Stimulated activated naive CD8-positive, alpha-beta T cell treated with anti-CD3 and anti-CD28 coated beads, Interleukin-15, amount 100 ng/mL, for 72 hours (primary cell): ENCODE results near the gene SHROOM3.

Experiments used
- ATAC-seq: fragments of 150-1000 bp; cut with Tn5 transposase; 2 replicates; pipeline ENCODE4 v1.10.0; 2021; ENCODE audit warnings: mild to moderate bottlenecking, moderate library complexity
- DNase-seq, 2 donors: peaks; one replicate each; pipeline ENCODE4 v3.0.0; 2021 to 2022
- H3K27ac Mint-ChIP-seq, 2 donors: one replicate each; pipeline ENCODE4 v1.8.0; 2022; ENCODE audit warnings: mild to moderate bottlenecking in 2 of 2, mixed read lengths in 2 of 2, moderate library complexity in 2 of 2
- H3K27me3 Mint-ChIP-seq: one replicate; pipeline ENCODE4 v1.8.0; 2022; ENCODE audit warnings: mixed read lengths
- H3K4me1 Mint-ChIP-seq: one replicate; pipeline ENCODE4 v1.8.0; 2022; ENCODE audit warnings: mild to moderate bottlenecking, mixed read lengths
- H3K4me3 Mint-ChIP-seq, 2 donors: one replicate each; pipeline ENCODE4 v1.8.0; 2022; ENCODE audit warnings: mild to moderate bottlenecking in 2 of 2, mixed read lengths in 2 of 2, moderate library complexity in 1 of 2
- H3K9me3 Mint-ChIP-seq, 2 donors: one replicate each; pipeline ENCODE4 v1.8.0; 2022; ENCODE audit warnings: mixed read lengths in 2 of 2

The SHROOM3 gene

GRCh38 chr4:76499461-76499860 lies 64.4 kb downstream of the SHROOM3 start:
- Mint-ChIP-seq H3K4me1 (no peaks in the 10 kb centered on the region), H3K9me3 (no peaks in the 10 kb centered on the region)

GRCh38 chr4:76502886-76503285 lies 67.9 kb downstream of the SHROOM3 start:
- Mint-ChIP-seq H3K27ac (no peak overlapping the region), H3K4me3 (no peak overlapping the region), H3K9me3 (no peaks in the 10 kb centered on the region), H3K4me1 (no peaks in the 10 kb centered on the region), H3K27me3 (no peaks in the 10 kb centered on the region)
- no peak for DNase-seq
- ATAC-seq, result no peak

More at GRCh38 chr4:76499461-76499860, 64.4 kb downstream of the SHROOM3 start:
- DNase-seq (no peak), ATAC-seq (no peak)
- no peak overlapping the region for H3K27ac Mint-ChIP-seq
- no peaks in the 10 kb centered on the region for H3K27me3 Mint-ChIP-seq
- H3K4me3 Mint-ChIP-seq, result no peak overlapping the region

GRCh38 chr4:76504613-76505465 lies 69.8 kb downstream of the SHROOM3 start:
- no peak overlapping the region for H3K4me3 Mint-ChIP-seq
- no peak overlapping the region for H3K27ac Mint-ChIP-seq
- peak; percentile 49 for ATAC-seq
- DNase-seq, result peak in 1 of 2 donors; percentile 7
- no peaks in the 10 kb centered on the region for H3K4me1 Mint-ChIP-seq
- no peaks in the 10 kb centered on the region for H3K27me3 Mint-ChIP-seq
- H3K9me3 Mint-ChIP-seq, result no peaks in the 10 kb centered on the region

GRCh38 chr4:76511947-76512346 lies 76.9 kb downstream of the SHROOM3 start:
- no peaks in the 10 kb centered on the region for H3K27me3 Mint-ChIP-seq
- H3K4me1 Mint-ChIP-seq, result peaks cover 14% of the 10 kb centered on the region
- no peak overlapping the region for H3K4me3 Mint-ChIP-seq
- no peak for ATAC-seq
- H3K9me3 Mint-ChIP-seq, result no peaks in the 10 kb centered on the region
- H3K27ac Mint-ChIP-seq, result peak overlapping the region in 1 of 2 donors; percentile 51
- DNase-seq, result no peak

GRCh38 chr4:76513482-76513881 lies 78.5 kb downstream of the SHROOM3 start:
- no peaks in the 10 kb centered on the region for H3K27me3 Mint-ChIP-seq
- no peak overlapping the region for H3K4me3 Mint-ChIP-seq
- peaks cover 14% of the 10 kb centered on the region for H3K4me1 Mint-ChIP-seq
- H3K27ac Mint-ChIP-seq, result no peak overlapping the region
- H3K9me3 Mint-ChIP-seq, result no peaks in the 10 kb centered on the region
- ATAC-seq, result no peak
- DNase-seq, result no peak

- no peaks in the 10 kb centered on the region for H3K27me3 Mint-ChIP-seq
- H3K4me3 Mint-ChIP-seq, result no peak overlapping the region
- DNase-seq (no peak), ATAC-seq (no peak)
- H3K9me3 Mint-ChIP-seq, result no peaks in the 10 kb centered on the region
- H3K27ac Mint-ChIP-seq, result no peak overlapping the region
- peaks cover 14% of the 10 kb centered on the region for H3K4me1 Mint-ChIP-seq
These were observed 79.1 kb downstream of the SHROOM3 start for GRCh38 chr4:76514087-76514486.

GRCh38 chr4:76515975-76516843 lies 81.2 kb downstream of the SHROOM3 start:
- H3K4me1 Mint-ChIP-seq, result peaks cover 14% of the 10 kb centered on the region
- peak; percentile 92 for ATAC-seq

GRCh38 chr4:76518241-76518640 lies 83.2 kb downstream of the SHROOM3 start:
- Mint-ChIP-seq H3K27me3 (no peaks in the 10 kb centered on the region), H3K4me3 (no peak overlapping the region), H3K27ac (no peak overlapping the region), H3K9me3 (no peaks in the 10 kb centered on the region), H3K4me1 (no peaks in the 10 kb centered on the region)
- DNase-seq (no peak), ATAC-seq (no peak)

More at GRCh38 chr4:76515975-76516843, 81.2 kb downstream of the SHROOM3 start:
- DNase-seq, result peak; percentile 4 to 13
- H3K4me3 Mint-ChIP-seq, result no peak overlapping the region
- no peaks in the 10 kb centered on the region for H3K9me3 Mint-ChIP-seq
- H3K27me3 Mint-ChIP-seq, result no peaks in the 10 kb centered on the region
- no peak overlapping the region for H3K27ac Mint-ChIP-seq

- Mint-ChIP-seq H3K27me3 (peaks cover 23% of the 10 kb centered on the region), H3K4me1 (no peaks in the 10 kb centered on the region), H3K9me3 (no peaks in the 10 kb centered on the region), H3K27ac (no peak overlapping the region), H3K4me3 (no peak overlapping the region)
- no peak for ATAC-seq
- no peak for DNase-seq
These were observed 88.6 kb downstream of the SHROOM3 start for GRCh38 chr4:76523593-76523992.

- no peak for DNase-seq
- no peak overlapping the region for H3K4me3 Mint-ChIP-seq
- no peaks in the 10 kb centered on the region for H3K9me3 Mint-ChIP-seq
- no peaks in the 10 kb centered on the region for H3K4me1 Mint-ChIP-seq
- no peak for ATAC-seq
- peak overlapping the region in 1 of 2 donors; percentile 55 for H3K27ac Mint-ChIP-seq
- H3K27me3 Mint-ChIP-seq, result peaks cover 44% of the 10 kb centered on the region
These were observed 90.7 kb downstream of the SHROOM3 start for GRCh38 chr4:76525751-76526150.

- Mint-ChIP-seq H3K27ac (peak overlapping the region in 1 of 2 donors; percentile 10), H3K4me1 (no peaks in the 10 kb centered on the region), H3K27me3 (peaks cover 48% of the 10 kb centered on the region), H3K4me3 (no peak overlapping the region), H3K9me3 (no peaks in the 10 kb centered on the region)
- DNase-seq (no peak), ATAC-seq (no peak)
These were observed 91.6 kb downstream of the SHROOM3 start for GRCh38 chr4:76526585-76526990.

- peaks cover 57% of the 10 kb centered on the region for H3K27me3 Mint-ChIP-seq
- DNase-seq (no peak), ATAC-seq (no peak)
- no peak overlapping the region for H3K27ac Mint-ChIP-seq
- no peaks in the 10 kb centered on the region for H3K9me3 Mint-ChIP-seq
- H3K4me1 Mint-ChIP-seq, result no peaks in the 10 kb centered on the region
- no peak overlapping the region for H3K4me3 Mint-ChIP-seq
These were observed 92.6 kb downstream of the SHROOM3 start for GRCh38 chr4:76527666-76528065.

GRCh38 chr4:76531597-76531996 lies 96.6 kb downstream of the SHROOM3 start:
- H3K4me3 Mint-ChIP-seq, result no peak overlapping the region
- no peaks in the 10 kb centered on the region for H3K4me1 Mint-ChIP-seq
- DNase-seq (no peak), ATAC-seq (no peak)
- H3K27ac Mint-ChIP-seq, result no peak overlapping the region
- no peaks in the 10 kb centered on the region for H3K9me3 Mint-ChIP-seq
- H3K27me3 Mint-ChIP-seq, result peaks cover 44% of the 10 kb centered on the region

- no peak overlapping the region for H3K27ac Mint-ChIP-seq
- no peak for DNase-seq
- peaks cover 36% of the 10 kb centered on the region for H3K27me3 Mint-ChIP-seq
- H3K4me3 Mint-ChIP-seq, result no peak overlapping the region
- H3K4me1 Mint-ChIP-seq, result no peaks in the 10 kb centered on the region
- no peak for ATAC-seq
- H3K9me3 Mint-ChIP-seq, result no peaks in the 10 kb centered on the region
These were observed 97.8 kb downstream of the SHROOM3 start for GRCh38 chr4:76532805-76533204.

GRCh38 chr4:76533314-76533713 lies 98.3 kb downstream of the SHROOM3 start:
- Mint-ChIP-seq H3K27me3 (peaks cover 40% of the 10 kb centered on the region), H3K4me1 (no peaks in the 10 kb centered on the region), H3K27ac (no peak overlapping the region), H3K4me3 (no peak overlapping the region), H3K9me3 (no peaks in the 10 kb centered on the region)
- DNase-seq, result no peak
- no peak for ATAC-seq
